B cell (primary cell): ENCODE data around the gene NUMB.

Source experiments
- EZH2 ChIP-seq: IDR thresholded peaks from 2 replicates; pipeline ENCODE4 v1.6.1; 2012; ENCODE audit warnings: borderline replicate concordance, low read depth, mild to moderate bottlenecking, moderate library complexity, low read length; ENCODE audit not compliant: insufficient read depth, poor library complexity, severe bottlenecking
- TF ChIP-seq, protein P1 (sequence below): fragments of 200-600 bp; IDR thresholded peaks from one replicate; pipeline ENCODE4 v1.8.0; 2022; ENCODE audit warnings: antibody characterized with exemption, mild to moderate bottlenecking

DNA sequence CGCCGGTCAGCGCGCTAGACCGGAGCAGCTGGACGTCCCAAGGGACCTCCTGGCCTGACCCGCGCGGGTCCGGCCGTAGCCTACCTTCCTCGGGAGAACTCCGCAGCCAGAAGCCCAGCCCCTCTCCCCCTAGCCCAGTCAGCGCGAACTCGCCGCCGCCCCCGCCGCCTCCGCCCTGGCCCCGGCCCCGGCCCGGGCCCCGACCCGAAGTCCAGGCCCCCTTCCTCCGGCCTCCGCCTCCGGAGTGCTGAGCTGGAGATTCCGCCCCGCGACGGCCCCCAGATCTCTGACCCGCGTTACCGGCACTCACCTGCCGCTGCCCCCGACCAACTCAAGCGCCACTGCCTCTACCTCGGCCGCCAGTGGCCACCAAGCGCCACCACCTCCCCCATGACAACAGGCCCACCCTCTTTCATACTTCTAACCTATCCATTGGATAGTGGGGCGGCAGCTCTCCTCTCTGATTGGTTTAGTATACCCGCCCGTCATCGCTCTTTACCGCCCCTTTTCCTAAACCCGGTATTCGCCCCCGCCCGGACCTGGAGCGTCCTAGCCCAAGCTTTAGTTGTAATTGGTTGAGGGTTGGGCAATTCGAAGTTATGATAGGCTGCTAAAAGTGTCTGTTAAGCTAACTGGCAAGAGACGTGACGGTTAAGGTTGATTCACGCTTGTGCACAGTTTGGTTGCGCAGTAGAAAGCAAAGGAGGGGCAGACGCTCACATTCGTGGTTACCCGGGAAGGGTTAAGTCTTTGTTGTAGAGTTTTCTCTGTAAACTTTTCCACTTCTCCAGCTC is at the start of gene NUMB:
- TF ChIP-seq, protein P1, sequence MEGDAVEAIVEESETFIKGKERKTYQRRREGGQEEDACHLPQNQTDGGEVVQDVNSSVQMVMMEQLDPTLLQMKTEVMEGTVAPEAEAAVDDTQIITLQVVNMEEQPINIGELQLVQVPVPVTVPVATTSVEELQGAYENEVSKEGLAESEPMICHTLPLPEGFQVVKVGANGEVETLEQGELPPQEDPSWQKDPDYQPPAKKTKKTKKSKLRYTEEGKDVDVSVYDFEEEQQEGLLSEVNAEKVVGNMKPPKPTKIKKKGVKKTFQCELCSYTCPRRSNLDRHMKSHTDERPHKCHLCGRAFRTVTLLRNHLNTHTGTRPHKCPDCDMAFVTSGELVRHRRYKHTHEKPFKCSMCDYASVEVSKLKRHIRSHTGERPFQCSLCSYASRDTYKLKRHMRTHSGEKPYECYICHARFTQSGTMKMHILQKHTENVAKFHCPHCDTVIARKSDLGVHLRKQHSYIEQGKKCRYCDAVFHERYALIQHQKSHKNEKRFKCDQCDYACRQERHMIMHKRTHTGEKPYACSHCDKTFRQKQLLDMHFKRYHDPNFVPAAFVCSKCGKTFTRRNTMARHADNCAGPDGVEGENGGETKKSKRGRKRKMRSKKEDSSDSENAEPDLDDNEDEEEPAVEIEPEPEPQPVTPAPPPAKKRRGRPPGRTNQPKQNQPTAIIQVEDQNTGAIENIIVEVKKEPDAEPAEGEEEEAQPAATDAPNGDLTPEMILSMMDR: no peak
- TF ChIP-seq EZH2: no peak
